Liver (tissue), 3 donors: ENCODE results near the gene LRRC4B.

Experiments used
- ATF3 ChIP-seq: IDR thresholded peaks from 2 replicates; pipeline ENCODE4 v1.6.1; 2016; ENCODE audit warnings: antibody characterized with exemption
- CTCF ChIP-seq: fragments of 150-350 bp; IDR thresholded peaks from 2 replicates; pipeline ENCODE4 v1.5.1; 2017; ENCODE audit warnings: improper control_type of control experiment, low read depth, low read length; ENCODE audit not compliant: missing input control
- EGR1 ChIP-seq, 2 donors: IDR thresholded peaks; 2 replicates each; pipeline ENCODE4 v1.6.1; 2016 to 2018; ENCODE audit warnings: antibody characterized with exemption in 2 of 2, low read depth in 2 of 2
- GABPA ChIP-seq, 2 donors: IDR thresholded peaks in 1 of 2; conservative IDR thresholded peaks in 1 of 2; 2 replicates each; pipeline ENCODE4 v1.6.1; 2016; ENCODE audit warnings: antibody characterized with exemption in 2 of 2, mild to moderate bottlenecking in 1 of 2, moderate library complexity in 1 of 2
- HNF4G ChIP-seq: IDR thresholded peaks from 2 replicates; pipeline ENCODE4 v1.6.1; 2016; ENCODE audit warnings: antibody characterized with exemption
- MAX ChIP-seq: IDR thresholded peaks from 2 replicates; pipeline ENCODE4 v1.6.1; 2016; ENCODE audit warnings: antibody characterized with exemption
- RAD21 ChIP-seq, 2 donors: IDR thresholded peaks; 2 replicates each; pipeline ENCODE4 v1.6.1; 2016; ENCODE audit warnings: antibody characterized with exemption in 2 of 2, mild to moderate bottlenecking in 2 of 2
- REST ChIP-seq: IDR thresholded peaks from 2 replicates; pipeline ENCODE4 v1.6.1; 2016; ENCODE audit warnings: antibody characterized with exemption, mild to moderate bottlenecking
- TAF1 ChIP-seq: conservative IDR thresholded peaks from 2 replicates; pipeline ENCODE4 v1.6.1; 2016; ENCODE audit warnings: antibody characterized with exemption, mild to moderate bottlenecking
- YY1 ChIP-seq: IDR thresholded peaks from 2 replicates; pipeline ENCODE4 v1.6.1; 2016; ENCODE audit warnings: antibody characterized with exemption, mild to moderate bottlenecking
- ZBTB33 ChIP-seq: IDR thresholded peaks from 2 replicates; pipeline ENCODE4 v1.6.1; 2016; ENCODE audit warnings: antibody characterized with exemption
- donor health status: healthy.
- donor health status: healthy.

- TF ChIP-seq CTCF (no peak), ZBTB33 (no peak), REST (no peak), TAF1 (no peak), MAX (no peak), EGR1 (IDR thresholded peaks at IDR 0.05; ENCODE audit: low read depth in 2 of 2) (no peak), ATF3 (no peak), RAD21 (IDR thresholded peaks at IDR 0.05) (no peak), GABPA (IDR thresholded peaks at IDR 0.05 in 1 of 2, conservative IDR thresholded peaks at IDR 0.05 in 1 of 2) (no peak), YY1 (no peak), HNF4G (no peak)
Observed at GRCh38 chr19:50601407-50602088, 33.3 kb upstream of the LRRC4B start.
